Body of pancreas (tissue), 4 donors: ENCODE data around the gene ZNF560.
"Not testable (repeated sequence)": the region's sequence is repeated elsewhere in the genome, so short reads cannot be mapped to it uniquely, and the experiment has no call there.

Experiments used
- CTCF ChIP-seq, 7 experiments: fragments of 450-650 bp in 4 of 7; fragments of 200-600 bp in 3 of 7; sonication (generic) in 3 of 7; IDR thresholded peaks; one replicate each; pipeline ENCODE4 v1.5.1; 2016 to 2019; ENCODE audit warnings: antibody characterized with exemption in 7 of 7
- POLR2A ChIP-seq, 3 donors: fragments of 450-650 bp; IDR thresholded peaks; one replicate each; pipeline ENCODE4 v1.6.1; 2016; ENCODE audit warnings: antibody characterized with exemption in 3 of 3, mild to moderate bottlenecking in 2 of 3

GRCh38 chr19:9539921-9540320 lies 41.5 kb upstream of the ZNF560 start:
- TF ChIP-seq POLR2A, CTCF (IDR thresholded peaks at IDR 0.05): not testable (repeated sequence)
